Trophoblast cell (in vitro differentiated cells and primary cell): Measurements from ENCODE around the gene TRIM65.

Experiments
- DNase-seq, 2 donors: peaks; one replicate each; pipeline ENCODE4 v3.0.0-alpha.2; 2016
- H2AFZ ChIP-seq: 2 replicates; pipeline ENCODE4 v1.6.1; 2013; ENCODE audit warnings: low read length, moderate library complexity, mild to moderate bottlenecking; ENCODE audit not compliant: insufficient read depth, poor library complexity
- H2AK5ac ChIP-seq: 2 replicates; pipeline ENCODE4 v1.6.1; 2013; ENCODE audit warnings: mild to moderate bottlenecking, low read length
- H2BK120ac ChIP-seq: 2 replicates; pipeline ENCODE4 v1.6.1; 2013; ENCODE audit warnings: low read length, mild to moderate bottlenecking, moderate library complexity; ENCODE audit not compliant: insufficient read depth, poor library complexity
- H2BK12ac ChIP-seq: 2 replicates; pipeline ENCODE4 v1.6.1; 2013; ENCODE audit warnings: mild to moderate bottlenecking, low read length, moderate library complexity
- H2BK5ac ChIP-seq: 2 replicates; pipeline ENCODE4 v1.6.1; 2013; ENCODE audit warnings: low read length, low read depth, moderate library complexity, mild to moderate bottlenecking; ENCODE audit not compliant: poor library complexity
- H3K14ac ChIP-seq: 2 replicates; pipeline ENCODE4 v1.6.1; 2013; ENCODE audit warnings: mild to moderate bottlenecking, low read length
- H3K18ac ChIP-seq: 2 replicates; pipeline ENCODE4 v1.6.1; 2013; ENCODE audit warnings: mild to moderate bottlenecking, low read length
- H3K23ac ChIP-seq: 2 replicates; pipeline ENCODE4 v1.6.1; 2013; ENCODE audit warnings: low read length
- H3K27ac ChIP-seq: 2 replicates; pipeline ENCODE4 v1.5.1; 2013; ENCODE audit warnings: low read depth, mild to moderate bottlenecking, inconsistent platforms, low read length, moderate library complexity
- H3K27me3 ChIP-seq: 2 replicates; pipeline ENCODE4 v1.6.1; 2013; ENCODE audit warnings: inconsistent platforms, mild to moderate bottlenecking, low read length, moderate library complexity; ENCODE audit not compliant: insufficient read depth
- H3K36me3 ChIP-seq, 2 experiments: 1 replicate in 1 of 2; 2 replicates in 1 of 2; pipeline ENCODE4 v1.6.1; 2013; ENCODE audit warnings: low read length in 2 of 2, mild to moderate bottlenecking in 2 of 2, moderate library complexity in 1 of 2; ENCODE audit not compliant: insufficient read depth in 2 of 2, control insufficient read depth in 1 of 2
- H3K4ac ChIP-seq: 2 replicates; pipeline ENCODE4 v1.6.1; 2013; ENCODE audit warnings: low read depth, mild to moderate bottlenecking, low read length, moderate library complexity
- H3K4me1 ChIP-seq, 2 experiments: 1 replicate in 1 of 2; 2 replicates in 1 of 2; pipeline ENCODE4 v1.6.1; 2013; ENCODE audit warnings: low read length in 2 of 2, mild to moderate bottlenecking in 2 of 2, moderate library complexity in 1 of 2; ENCODE audit not compliant: insufficient read depth in 2 of 2, control insufficient read depth in 1 of 2
- H3K4me2 ChIP-seq: 2 replicates; pipeline ENCODE4 v1.6.1; 2013; ENCODE audit warnings: inconsistent platforms, mild to moderate bottlenecking, low read length, moderate library complexity
- H3K4me3 ChIP-seq: 2 replicates; pipeline ENCODE4 v1.5.1; 2013; ENCODE audit warnings: mild to moderate bottlenecking, low read depth, low read length, inconsistent platforms
- H3K79me1 ChIP-seq: one replicate; pipeline ENCODE4 v1.6.1; 2013; ENCODE audit warnings: low read length
- H3K79me2 ChIP-seq: 2 replicates; pipeline ENCODE4 v1.6.1; 2013; ENCODE audit warnings: low read length, mild to moderate bottlenecking; ENCODE audit not compliant: control insufficient read depth, insufficient read depth, poor library complexity
- H3K9ac ChIP-seq: 2 replicates; pipeline ENCODE4 v1.6.1; 2013; ENCODE audit warnings: mild to moderate bottlenecking, low read length
- H3K9me3 ChIP-seq: 2 replicates; pipeline ENCODE4 v1.6.1; 2013; ENCODE audit warnings: low read depth, mild to moderate bottlenecking, control low read depth, inconsistent platforms, low read length; ENCODE audit not compliant: insufficient read depth
- H4K12ac ChIP-seq: 2 replicates; pipeline ENCODE4 v1.6.1; 2013; ENCODE audit warnings: low read depth, mild to moderate bottlenecking, low read length, moderate library complexity
- H4K8ac ChIP-seq: 2 replicates; pipeline ENCODE4 v1.6.1; 2013; ENCODE audit warnings: low read depth, mild to moderate bottlenecking, low read length, moderate library complexity
- H4K91ac ChIP-seq: one replicate; pipeline ENCODE4 v1.6.1; 2013; ENCODE audit warnings: low read depth, mild to moderate bottlenecking, low read length, moderate library complexity
- WGBS: extraction: QIAGEN DNeasy Blood & Tissue Kit; methylation state at CpG from one replicate; pipeline ENCODE4 v1.1.7; 2013; ENCODE audit warnings: missing lambda C conversion rate; ENCODE audit not compliant: insufficient read length, insufficient coverage; ENCODE audit errors: extremely low coverage; 5-methylcytosine and 5-hydroxymethylcytosine counted together

The TRIM65 gene

DNA sequence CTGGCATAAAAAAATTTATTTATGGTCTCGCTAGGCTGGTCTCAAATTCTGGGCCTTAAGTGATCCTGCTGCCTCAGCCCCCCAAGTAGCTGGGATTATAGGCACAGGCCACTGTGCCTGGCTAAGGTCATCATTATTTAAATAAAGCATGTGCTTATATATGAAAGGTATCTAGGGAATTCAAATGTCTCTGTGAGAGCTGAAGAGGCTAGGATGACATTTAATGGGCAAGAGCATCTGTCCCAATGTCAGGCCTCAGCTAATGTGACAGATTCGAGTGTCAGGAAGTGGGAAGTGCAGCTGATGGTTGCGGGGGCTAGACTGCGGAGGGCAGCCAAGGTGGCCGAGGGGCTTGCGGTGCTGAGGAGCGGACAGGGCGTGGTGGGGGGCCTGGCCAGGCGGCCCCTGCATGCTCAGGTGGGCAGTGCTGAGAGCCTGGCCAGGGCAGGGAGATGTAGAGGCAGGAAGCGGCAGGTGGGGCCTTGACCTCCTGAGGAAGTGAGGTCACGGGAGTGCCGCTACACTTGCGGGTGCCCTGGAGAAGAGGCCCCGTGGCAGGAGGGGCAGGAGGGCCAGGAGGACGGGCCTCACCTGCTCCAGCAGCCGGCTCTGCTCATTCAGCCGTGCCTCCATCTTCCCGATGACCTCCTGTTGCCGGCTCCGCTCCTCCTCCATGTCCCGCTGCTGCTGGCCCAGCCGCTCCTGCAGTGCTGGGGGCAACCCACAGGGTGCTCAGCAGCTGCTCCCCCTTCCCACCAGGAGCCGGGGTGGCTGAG lies 20.6 kb upstream of the TRIM65 start:
- Histone ChIP-seq H3K14ac (no peak overlapping the region), H4K12ac (no peak overlapping the region), H3K79me2 (no peaks in the 10 kb centered on the region), H3K27ac (no peak overlapping the region), H2BK120ac (no peak overlapping the region), H3K23ac (no peak overlapping the region), H2AK5ac (no peak overlapping the region), H2AFZ (no peak overlapping the region), H3K4me1 (no peaks in the 10 kb centered on the region), H3K9ac (no peak overlapping the region), H3K4ac (no peak overlapping the region), H3K9me3 (no peaks in the 10 kb centered on the region), H3K79me1 (no peaks in the 10 kb centered on the region), H4K8ac (no peak overlapping the region), H3K36me3 (peaks cover 7 to 13% of the 10 kb centered on the region in 2 experiments), H3K4me3 (no peak overlapping the region), H4K91ac (no peak overlapping the region), H3K4me2 (no peak overlapping the region), H2BK12ac (no peak overlapping the region), H3K18ac (no peak overlapping the region), H3K27me3 (no peaks in the 10 kb centered on the region), H2BK5ac (no peak overlapping the region)
- no peak for DNase-seq
- no CpG with 5 or more reads among the region's 23 CpGs for WGBS

DNA sequence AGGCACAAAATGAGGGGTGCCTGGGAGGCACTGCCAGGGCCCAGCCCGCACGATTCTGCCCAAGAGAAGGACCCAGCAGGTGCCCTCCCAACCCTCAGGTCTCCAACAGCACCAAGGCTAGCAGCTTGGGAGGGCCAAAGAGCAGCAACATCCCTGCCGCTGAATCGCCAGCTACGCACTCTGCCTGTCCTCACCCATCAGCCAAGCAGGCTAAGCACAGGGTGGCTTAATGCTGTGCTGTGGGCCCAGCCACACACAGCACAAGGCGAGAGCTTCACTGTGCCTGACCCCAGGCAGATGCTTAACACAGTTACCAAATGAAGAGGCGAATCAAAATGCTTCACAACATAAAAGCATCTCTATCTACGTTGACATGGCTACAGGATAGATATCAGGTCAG lies 18.5 kb upstream of the TRIM65 start:
- H3K4me1 ChIP-seq, result no peaks in the 10 kb centered on the region
- no peak overlapping the region for H2AFZ ChIP-seq
- no peak overlapping the region for H3K23ac ChIP-seq
- no peak overlapping the region for H3K4me2 ChIP-seq
- no peak overlapping the region for H2BK120ac ChIP-seq
- DNase-seq, result no peak
- H3K4me3 ChIP-seq, result no peak overlapping the region
- no peak overlapping the region for H4K8ac ChIP-seq
- no peak overlapping the region for H3K27ac ChIP-seq
- H3K4ac ChIP-seq, result no peak overlapping the region
- no peaks in the 10 kb centered on the region for H3K9me3 ChIP-seq
- no peak overlapping the region for H3K18ac ChIP-seq
- peaks cover 3% of the 10 kb centered on the region for H3K79me1 ChIP-seq
- peaks cover 8 to 11% of the 10 kb centered on the region in 2 experiments for H3K36me3 ChIP-seq
- no peak overlapping the region for H2BK12ac ChIP-seq
- no peak overlapping the region for H3K14ac ChIP-seq
- no peaks in the 10 kb centered on the region for H3K79me2 ChIP-seq
- no peak overlapping the region for H4K12ac ChIP-seq
- no peak overlapping the region for H4K91ac ChIP-seq
- H2AK5ac ChIP-seq, result no peak overlapping the region
- no CpG with 5 or more reads among the region's 8 CpGs for WGBS
- H2BK5ac ChIP-seq, result no peak overlapping the region
- no peaks in the 10 kb centered on the region for H3K27me3 ChIP-seq
- no peak overlapping the region for H3K9ac ChIP-seq

DNA sequence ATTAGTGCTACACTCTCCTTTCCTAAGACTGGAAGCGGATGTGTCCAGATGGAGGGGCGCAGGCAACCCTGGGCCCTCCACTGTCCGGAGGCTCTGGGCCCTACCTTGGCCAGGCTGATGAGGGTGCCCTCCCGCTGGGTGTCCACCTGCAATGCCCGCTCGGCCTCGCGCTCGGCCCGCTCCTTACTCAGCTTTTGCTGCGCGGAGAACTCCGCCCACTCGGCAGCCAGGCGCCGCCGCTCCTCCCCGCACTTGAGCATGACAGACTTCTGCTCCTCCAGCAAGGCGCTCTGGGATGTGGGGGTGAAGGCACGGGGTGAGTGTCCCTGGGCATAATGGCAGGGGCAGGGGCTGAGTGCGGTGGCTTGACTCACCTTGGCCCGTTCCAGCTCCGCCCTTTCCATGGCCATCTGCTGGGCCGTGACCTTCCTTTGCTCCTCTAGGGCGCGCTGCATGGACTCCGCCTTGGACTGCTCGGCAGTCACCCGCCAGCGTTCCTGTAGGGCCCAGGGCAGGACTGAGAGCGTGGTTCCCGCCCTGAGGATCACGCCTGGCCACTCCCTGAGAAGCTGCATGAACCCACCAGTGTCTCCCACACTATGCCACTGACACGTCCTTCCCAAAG lies 18.0 kb upstream of the TRIM65 start:
- no peak overlapping the region for H3K27ac ChIP-seq
- peaks cover 3% of the 10 kb centered on the region for H3K79me1 ChIP-seq
- no peaks in the 10 kb centered on the region for H3K79me2 ChIP-seq
- no peak overlapping the region for H2BK12ac ChIP-seq
- H3K9me3 ChIP-seq, result no peaks in the 10 kb centered on the region
- no peak overlapping the region for H4K91ac ChIP-seq
- peaks cover 7 to 9% of the 10 kb centered on the region in 2 experiments for H3K36me3 ChIP-seq
- no peak overlapping the region for H3K4ac ChIP-seq
- H3K23ac ChIP-seq, result no peak overlapping the region
- no peak overlapping the region for H3K18ac ChIP-seq
- no peak overlapping the region for H2AK5ac ChIP-seq
- no peaks in the 10 kb centered on the region for H3K4me1 ChIP-seq
- H4K12ac ChIP-seq, result no peak overlapping the region
- no peak overlapping the region for H2BK5ac ChIP-seq
- H3K4me3 ChIP-seq, result no peak overlapping the region
- no peaks in the 10 kb centered on the region for H3K27me3 ChIP-seq
- no peak for DNase-seq
- H2BK120ac ChIP-seq, result no peak overlapping the region
- H3K14ac ChIP-seq, result no peak overlapping the region
- H2AFZ ChIP-seq, result no peak overlapping the region
- H3K4me2 ChIP-seq, result no peak overlapping the region
- no peak overlapping the region for H4K8ac ChIP-seq
- WGBS, result no CpG with 5 or more reads among the region's 34 CpGs
- no peak overlapping the region for H3K9ac ChIP-seq

DNA sequence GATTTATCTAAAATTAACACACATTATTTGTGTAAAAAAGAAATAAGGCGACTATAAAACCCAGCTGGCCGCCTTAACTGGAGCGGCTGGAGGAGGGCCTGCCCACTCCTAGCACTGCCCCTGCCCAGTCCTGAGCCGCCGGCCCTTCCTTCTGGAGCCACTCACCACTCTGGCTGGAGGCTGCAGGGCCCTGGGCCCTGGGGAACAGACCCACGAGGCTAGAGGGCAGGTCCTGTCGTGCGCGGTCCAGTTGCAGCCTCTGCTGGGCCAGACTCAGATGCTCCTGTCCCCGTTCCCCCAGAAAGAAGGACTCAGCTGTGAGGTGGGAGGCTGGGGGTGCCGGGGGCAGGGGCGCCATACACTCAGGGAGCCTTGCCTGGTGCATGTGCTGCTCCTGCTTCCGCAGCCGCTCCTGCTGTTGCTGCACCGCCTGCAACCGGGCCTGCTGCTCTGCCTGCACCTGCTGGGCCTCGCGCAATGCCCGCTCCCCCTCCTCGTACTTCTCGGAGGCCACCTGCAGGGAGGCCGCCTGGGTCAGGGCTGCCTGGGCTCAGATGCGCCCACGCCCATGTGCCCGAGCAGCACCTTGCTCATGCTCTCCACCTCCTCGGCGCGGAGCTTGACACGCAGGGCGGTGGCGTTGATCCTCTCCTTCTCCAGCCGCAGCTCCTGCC lies 16.9 kb upstream of the TRIM65 start:
- H3K4me1 ChIP-seq, result no peaks in the 10 kb centered on the region
- peaks cover 3 to 4% of the 10 kb centered on the region in 2 experiments for H3K36me3 ChIP-seq
- no peak for DNase-seq
- H3K4me2 ChIP-seq, result no peak overlapping the region
- no peak overlapping the region for H4K91ac ChIP-seq
- H2AK5ac ChIP-seq, result no peak overlapping the region
- H3K14ac ChIP-seq, result no peak overlapping the region
- no peak overlapping the region for H2AFZ ChIP-seq
- no peak overlapping the region for H4K12ac ChIP-seq
- no peak overlapping the region for H2BK120ac ChIP-seq
- peaks cover 3% of the 10 kb centered on the region for H3K79me1 ChIP-seq
- no peak overlapping the region for H2BK5ac ChIP-seq
- no peak overlapping the region for H3K23ac ChIP-seq
- no peak overlapping the region for H3K4ac ChIP-seq
- WGBS, result no CpG with 5 or more reads among the region's 32 CpGs
- no peak overlapping the region for H3K18ac ChIP-seq
- no peaks in the 10 kb centered on the region for H3K27me3 ChIP-seq
- no peak overlapping the region for H3K27ac ChIP-seq
- H3K9ac ChIP-seq, result no peak overlapping the region
- no peak overlapping the region for H3K4me3 ChIP-seq
- no peak overlapping the region for H4K8ac ChIP-seq
- H3K79me2 ChIP-seq, result no peaks in the 10 kb centered on the region
- no peaks in the 10 kb centered on the region for H3K9me3 ChIP-seq
- no peak overlapping the region for H2BK12ac ChIP-seq
